HG03457 (cell line): Measurements from ENCODE around the gene LIMCH1.
"Not testable (repeated sequence)": the region's sequence is repeated elsewhere in the genome, so short reads cannot be mapped to it uniquely, and the experiment has no call there.

Experiments used
- ATAC-seq: cut with Tn5 transposase; IDR thresholded peaks from one replicate; pipeline ENCODE4 v1.9.1; 2021; ENCODE audit warnings: moderate number of reproducible peaks; ENCODE audit not compliant: unreplicated experiment

The LIMCH1 gene, protein sequence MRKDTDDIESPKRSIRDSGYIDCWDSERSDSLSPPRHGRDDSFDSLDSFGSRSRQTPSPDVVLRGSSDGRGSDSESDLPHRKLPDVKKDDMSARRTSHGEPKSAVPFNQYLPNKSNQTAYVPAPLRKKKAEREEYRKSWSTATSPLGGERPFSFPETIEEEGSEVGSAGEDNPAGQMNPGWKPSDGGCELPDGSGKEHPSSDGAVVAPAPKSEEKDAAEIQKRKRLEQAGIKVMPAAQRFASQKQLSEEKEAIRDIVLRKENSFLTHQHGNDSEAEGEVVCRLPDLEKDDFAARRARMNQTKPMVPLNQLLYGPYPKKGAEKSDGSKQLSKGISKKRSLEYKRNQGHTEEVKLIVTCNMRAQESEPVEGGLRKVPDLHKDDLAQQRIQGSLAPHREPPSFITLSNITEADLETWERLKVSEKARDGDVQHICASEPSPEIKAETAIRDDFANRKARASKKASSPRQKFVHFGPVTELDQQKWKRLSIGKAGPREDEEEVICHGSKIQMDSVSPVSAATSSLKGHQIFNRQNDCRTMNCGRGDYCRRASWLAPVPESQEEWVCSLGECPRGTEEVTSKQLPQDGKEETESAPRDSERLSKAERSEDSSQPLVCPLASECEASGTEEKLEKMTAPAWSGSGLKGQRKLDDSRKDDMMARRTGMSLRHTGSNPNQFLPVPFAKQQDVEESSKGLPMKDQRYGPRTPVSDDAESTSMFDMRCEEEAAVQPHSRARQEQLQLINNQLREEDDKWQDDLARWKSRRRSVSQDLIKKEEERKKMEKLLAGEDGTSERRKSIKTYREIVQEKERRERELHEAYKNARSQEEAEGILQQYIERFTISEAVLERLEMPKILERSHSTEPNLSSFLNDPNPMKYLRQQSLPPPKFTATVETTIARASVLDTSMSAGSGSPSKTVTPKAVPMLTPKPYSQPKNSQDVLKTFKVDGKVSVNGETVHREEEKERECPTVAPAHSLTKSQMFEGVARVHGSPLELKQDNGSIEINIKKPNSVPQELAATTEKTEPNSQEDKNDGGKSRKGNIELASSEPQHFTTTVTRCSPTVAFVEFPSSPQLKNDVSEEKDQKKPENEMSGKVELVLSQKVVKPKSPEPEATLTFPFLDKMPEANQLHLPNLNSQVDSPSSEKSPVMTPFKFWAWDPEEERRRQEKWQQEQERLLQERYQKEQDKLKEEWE (N-terminal part only)

DNA sequence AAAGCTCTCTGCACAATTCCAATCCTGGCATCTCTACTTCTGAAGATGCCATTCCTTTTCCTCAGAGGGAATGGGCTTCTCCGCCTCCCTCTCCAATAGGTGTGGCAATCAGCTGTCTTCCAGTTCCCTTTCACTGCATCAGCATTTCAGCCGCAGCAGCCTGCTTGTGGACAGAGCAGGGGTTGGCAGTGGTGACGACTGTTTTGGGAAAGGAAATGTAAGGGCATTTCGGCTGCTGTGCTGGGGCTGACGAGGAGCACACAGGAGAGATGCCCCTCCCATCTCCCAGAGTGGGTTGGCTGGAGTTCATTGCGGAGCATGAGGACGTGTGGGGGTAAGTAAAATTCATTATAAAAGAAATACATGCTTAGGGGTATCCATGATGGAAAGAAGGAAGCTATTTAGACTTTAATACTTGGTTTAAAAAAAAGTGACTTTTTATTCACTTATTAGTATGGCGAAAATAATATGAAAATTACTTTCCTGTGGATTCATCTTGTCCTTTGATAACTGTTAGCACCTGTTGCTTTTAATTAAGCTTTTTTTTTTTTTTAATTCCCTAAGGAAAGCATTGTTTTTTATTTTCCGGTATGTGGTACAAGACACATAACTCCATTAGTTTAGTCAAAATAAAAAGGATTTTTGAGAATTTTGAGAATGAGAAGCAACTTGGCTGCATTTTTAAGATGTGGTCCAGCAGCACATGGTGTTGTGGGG is at the start of gene LIMCH1:
TSS of gene LIMCH1 (plus strand) at position 141 of the 717 bp plus-strand sequence. CDS start 67,839 bp downstream, outside the sequence.
- ATAC-seq: no peak

DNA sequence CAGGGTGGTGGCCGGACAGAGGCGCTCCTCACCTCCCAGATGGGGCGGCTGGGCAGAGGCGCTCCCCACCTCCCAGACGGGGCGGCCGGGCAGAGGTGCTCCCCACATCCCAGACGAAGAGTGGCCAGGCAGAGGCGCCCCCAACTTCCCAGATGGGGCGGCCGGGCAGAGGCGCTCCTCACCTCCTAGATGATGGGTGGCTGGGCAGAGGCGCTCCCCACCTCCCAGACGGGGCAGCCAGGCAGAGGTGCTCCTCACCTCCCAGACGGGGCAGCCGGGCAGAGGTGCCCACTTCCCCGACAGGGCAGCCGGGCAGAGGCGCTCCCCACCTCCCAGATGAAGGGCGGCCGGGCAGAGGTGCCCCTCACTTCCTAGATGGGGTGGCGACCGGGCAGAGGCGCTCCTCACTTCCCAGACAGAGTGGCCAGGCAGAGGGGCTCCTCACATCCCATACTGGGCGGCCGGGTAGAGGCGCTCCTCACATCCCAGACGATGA is 46.8 kb upstream of the LIMCH1 start:
- not testable (repeated sequence) for ATAC-seq

DNA sequence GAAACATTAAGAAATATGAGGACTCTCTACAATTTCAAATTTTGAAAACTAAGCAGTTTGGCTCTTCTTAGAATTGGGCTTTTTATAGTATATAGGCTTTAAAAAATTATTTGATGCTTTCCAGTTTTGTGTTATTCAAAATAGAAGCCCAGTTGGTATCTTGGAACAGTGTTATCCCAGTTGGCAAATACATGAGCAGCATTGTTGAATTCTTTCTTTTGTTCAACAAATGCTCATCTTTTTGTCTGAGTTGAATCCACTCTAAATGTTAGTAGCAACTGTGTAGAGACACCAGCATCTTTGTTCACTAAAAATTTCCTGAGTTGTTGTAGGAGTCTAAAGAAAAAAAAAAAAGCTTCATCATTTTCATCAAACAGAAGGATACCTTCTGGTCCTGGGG is 41.0 kb upstream of the LIMCH1 start:
- ATAC-seq: no peak

DNA sequence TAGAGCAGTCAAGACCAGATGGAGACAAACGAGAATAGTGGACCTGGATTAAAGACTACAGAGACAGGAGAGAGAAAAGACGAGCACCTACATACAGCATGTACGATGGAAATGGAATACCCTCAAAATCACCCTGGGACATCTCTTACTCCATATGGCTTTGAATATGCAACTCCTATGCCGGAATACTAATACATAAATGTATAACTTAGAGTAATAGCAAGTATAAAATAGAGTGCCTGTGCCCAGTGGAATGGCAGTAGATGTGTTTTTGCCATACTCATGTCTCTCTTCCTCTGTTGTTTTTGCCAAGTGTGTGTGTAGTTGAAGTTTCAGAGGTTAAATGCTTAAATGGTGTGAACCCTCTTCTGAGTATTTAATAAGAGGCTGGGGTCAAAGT is 39.8 kb upstream of the LIMCH1 start:
- no peak for ATAC-seq

DNA sequence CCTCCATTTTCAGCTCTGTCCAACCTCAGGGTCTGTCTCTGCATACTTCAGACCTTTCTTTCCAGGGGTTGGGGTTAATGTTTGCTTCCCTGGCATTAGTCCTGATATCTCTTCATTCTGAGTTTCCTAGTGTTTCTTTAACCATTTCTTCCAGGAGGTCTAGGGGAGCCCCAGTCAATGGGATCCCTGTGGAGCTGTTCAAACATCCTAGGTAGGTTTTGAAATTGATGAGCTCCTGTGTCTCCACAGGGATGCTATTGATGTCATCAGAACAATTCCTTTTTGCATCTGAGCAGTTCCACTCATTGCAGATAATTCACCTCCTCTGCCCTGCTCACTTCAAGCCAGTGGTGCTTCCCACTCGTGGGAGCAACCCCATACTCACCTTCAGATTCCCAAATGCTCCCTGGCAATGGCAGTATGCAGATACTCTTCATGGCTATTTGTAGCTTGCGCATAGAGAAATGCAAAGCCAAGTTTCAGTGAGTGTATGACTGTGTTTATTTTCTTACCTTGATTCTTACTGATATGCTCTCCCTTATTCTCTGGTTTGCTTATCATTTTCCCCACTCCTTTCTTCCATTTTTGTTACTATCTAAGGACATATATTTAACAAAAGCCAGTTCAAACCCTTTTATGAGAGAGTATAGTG is 33.7 kb upstream of the LIMCH1 start:
- ATAC-seq: no peak

DNA sequence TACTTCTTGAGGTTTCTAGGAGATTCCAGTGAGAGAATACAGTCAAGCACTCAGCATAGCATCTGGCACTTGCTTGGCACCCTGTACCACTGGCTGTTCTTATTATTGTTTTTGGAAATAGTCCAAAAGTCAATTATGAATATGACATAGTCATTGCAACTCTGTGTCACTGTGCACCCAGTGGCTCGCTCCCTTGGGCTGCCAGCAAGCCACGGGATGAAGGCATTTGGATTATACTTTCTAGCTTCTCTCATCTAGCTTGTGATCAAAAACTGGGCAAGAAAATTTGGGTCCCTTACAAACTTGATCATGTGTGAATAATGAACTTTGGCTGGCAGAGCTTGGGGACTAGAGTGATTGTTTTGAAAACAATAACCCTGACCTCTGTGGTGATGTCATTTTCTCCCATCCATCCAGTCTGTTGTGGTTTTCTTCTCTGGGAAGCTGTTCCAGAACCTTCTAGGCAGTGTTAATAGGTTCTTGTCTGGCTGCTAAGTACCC is 32.7 kb upstream of the LIMCH1 start:
- no peak for ATAC-seq

DNA sequence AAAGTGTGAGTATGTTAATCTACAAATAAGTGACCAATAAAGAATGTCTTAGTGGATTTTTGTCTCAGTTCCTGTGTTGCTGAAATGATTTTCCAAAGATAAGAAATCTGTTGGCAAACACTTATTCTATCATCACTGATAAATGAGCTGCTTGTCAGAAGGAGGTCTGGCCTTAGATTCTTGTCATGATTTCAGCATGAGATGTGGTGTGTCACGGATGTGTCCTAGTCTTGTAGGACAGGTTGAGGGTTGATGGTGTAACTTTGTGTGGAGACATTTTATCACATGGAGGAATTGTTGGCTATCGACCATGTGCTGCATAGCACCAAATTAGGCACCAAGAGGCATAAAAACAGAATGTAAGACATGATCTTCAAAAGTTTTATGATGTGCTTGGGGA is 31.8 kb upstream of the LIMCH1 start:
- no peak for ATAC-seq

DNA sequence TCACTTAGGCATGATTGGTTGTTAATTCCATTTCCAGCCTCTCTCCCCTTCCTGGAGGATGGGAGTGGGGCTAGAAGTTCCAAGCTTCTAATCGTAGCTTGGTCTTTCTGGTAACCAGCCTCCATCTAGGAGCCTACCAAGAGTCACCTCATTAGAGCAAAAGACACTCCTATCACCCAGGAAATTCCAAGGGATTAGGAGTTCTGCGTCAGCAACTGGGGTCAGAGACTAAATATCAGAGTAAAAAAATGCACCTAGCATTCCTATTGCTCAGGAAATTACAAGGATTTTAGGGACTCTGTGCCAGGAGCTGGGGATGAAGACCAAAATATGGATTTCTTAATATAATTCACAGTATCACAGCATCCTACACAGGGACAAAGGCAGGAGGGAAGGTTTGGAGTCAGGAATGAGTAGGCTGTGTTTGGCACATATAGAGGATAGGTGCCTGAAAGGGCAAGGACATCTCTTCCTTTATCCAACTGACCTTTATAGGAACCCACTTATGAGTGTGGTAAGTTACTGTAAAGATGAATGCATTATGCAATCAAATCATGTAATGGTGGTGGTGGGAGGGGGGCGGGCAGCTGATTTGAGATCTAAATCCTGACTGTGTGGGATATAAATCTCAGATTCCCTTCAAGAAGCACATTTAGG is 30.5 kb upstream of the LIMCH1 start:
- no peak for ATAC-seq

DNA sequence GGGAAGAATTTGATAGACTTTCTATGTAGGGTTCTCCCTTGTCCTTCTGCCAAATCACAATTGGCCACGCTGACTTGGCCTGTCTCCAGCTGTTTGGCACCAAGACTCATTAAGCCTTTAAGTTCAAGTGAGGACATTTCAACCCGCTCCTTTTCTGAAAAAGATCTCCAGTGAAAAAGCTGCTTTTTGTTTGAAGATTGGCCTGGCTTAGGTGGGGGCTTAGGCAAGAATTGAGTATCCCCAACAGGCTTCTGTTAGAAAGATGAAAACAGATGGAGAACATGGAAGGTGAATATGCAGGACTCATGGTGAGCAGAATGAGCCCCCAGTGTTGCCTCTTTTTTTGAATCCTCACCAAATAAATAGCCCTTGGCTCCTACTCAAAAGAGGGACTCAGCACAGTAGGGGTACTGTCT is 28.5 kb upstream of the LIMCH1 start:
- no peak for ATAC-seq

DNA sequence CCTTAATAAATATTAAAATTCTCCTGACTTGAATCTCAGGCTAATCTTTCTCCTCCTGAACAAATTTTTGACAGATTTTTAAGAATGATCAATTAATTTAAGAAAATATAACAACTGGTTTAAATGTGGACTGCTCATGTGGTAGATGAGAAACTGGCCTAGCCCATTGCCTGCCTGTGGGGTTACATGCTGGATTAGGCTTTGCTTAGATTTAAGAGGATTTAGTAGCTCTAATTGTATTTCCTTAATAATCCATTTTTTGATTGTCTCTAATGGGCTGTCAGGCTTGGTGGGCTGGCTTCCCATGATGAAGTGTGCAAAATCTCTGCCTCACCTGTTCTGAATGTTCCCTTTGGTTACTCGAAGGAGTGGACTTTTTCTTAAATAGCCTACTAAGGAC is 27.8 kb upstream of the LIMCH1 start:
- ATAC-seq: no peak

DNA sequence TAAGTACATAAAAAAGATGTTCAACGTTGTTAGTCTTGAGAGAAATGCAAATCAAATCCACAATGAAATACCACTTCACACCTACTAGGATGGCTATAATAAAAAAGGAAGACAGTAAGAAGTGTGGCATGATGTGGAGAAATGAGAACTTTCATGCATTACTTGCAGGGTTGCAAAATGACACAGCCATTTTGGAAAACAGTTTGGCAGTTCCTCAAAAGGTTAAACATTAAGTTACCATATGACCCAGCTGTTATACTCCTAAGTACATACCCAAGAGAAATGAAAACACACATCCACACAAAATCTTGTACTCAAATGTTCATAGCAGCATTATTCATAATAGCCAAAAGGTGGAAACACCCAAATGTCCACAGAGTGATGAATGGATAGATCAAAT is 25.8 kb upstream of the LIMCH1 start:
- ATAC-seq: no peak

DNA sequence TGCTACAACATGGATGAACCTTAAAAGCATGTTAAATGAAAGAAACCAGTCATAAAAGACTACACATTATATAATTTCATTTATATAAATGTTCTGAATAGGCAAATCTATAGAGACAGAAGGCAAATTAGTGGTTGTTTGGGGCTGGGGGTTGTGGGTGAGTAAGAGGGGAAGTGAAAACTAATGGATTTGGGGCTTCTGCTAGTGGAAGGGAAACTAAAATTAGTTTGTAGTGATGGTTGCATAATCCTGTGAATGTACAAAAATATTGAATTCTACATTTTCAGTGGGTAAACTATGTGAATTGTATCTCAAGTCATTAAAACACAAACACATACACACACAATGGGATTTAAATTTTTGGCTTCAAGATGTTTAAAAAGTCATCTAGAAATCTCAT is 25.4 kb upstream of the LIMCH1 start:
- no peak for ATAC-seq

DNA sequence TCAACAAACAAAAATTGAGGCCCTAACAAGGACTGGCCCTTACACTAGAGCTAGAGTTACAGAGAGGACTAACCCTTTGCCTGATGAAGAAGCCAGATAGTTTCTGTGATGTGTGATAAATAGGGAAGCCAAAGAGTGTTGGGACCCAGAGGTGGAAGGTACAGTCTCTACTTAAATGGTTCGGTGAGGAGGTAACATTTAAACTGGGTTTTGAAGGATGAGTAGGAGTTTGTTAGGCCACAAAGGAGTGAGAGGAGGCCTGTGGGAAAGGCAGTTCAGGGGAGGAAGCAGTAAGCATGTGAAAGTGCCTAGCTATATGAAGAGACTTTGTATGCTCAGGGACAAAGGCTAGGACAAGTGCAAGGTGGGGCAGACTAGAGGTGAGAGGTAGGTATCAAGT is 23.8 kb upstream of the LIMCH1 start:
- no peak for ATAC-seq

DNA sequence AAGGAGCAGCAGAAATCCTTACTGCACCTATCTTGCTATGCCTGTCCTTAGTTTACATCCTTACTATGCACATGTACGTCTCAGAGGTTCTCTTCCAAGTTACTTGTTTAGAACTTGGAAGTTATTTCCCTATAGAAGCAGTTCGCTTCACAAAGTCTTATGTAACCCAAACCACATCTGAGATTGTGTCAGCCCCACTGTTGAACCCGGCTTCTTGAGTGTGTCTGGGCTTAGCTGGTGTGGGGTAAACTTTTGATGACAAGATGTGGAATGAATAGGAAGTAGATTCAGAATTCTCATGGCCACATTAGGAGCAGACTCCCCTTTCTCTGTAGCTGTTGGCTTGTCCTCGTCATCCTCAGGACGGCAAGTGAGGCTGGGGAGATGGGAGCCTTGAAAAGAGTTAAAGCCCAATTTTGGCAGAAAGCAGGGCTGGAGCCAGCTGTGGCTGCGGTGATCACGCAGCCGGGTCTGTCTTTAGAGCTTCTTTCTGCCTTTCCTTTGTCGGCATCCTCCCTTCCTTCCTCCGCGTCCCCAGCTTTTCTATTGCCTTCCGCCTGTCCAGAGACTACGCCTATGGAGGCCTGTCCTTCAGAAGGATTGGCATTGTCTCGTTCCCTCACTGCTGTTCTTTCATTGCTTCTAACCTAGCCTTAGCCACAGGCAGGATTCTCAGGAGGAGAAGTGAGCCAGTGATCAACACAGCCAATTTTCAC is 23.0 kb upstream of the LIMCH1 start:
- no peak for ATAC-seq

DNA sequence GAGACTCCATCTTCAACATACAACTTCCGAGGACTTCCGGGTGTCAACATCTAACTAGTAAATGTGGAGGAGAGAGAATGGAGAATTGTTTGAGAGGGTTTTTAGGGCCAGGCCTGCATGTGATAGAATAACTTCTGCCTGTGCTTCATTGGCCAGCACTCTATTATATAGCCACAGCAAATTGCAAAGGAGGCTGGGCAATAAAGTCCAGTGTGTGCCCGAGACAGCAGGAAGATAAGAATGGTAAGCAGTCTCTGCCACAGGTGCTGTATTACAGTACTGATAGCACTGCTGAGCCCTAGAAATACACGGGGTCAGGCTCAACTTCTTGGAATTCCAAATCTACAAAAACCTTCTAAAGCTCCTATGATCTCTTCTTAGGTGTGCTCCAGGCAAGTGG is 20.8 kb upstream of the LIMCH1 start:
- no peak for ATAC-seq

DNA sequence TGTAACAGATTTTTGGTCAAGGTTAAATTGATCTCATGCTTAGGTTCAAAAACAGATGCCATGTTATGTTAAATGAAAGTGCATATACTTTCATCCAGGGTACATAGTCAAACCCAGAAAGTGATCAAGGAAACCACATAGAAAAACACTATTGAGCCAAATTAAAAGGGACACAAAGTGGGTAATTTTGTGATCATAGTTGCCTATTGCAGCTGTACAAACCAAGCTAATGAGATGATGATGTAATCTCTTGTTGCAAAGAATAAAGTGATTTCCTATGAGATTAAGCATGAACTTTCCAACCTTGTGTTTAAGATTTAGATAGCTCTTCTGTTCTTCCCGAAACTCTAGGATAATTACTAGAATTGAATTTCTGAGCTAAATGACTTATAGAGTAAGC is 20.2 kb upstream of the LIMCH1 start:
- ATAC-seq: no peak

DNA sequence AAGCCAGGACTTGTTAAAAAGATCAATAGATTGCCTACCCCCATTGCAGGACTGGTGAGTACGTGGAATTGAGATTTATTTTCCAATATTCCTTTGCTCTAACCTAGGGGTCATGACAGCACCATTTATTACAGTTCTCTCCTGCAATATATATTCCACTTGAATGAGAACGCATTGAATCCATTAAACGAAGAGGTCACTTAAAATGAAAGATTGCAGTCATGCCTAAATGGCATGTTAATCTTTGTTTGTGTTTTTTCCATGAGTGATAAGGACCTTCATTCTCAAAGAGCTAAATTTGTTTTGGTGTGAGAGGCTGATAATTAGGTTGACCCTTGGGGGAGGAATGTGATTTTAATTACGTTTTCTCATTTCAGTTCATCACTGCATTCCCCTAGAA is 13.5 kb upstream of the LIMCH1 start:
- no peak for ATAC-seq

DNA sequence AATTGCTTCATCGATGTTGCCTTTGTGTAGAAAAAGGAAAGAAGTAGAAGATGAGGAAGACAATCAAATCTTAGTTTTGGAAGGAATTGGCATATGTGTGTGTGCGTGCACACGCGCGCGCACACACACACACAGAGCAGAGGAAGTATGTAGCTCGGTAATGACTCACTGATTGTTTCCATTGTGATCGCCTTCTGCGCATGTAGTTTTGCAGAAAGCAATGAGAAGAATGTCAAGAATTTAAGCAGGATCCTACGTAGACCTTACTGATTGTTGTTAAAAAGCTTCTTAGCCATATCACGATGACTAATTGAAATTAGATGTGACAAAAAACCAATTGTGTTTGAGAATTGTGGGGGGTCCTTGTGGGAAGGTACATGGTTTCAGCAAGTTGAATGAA is 12.8 kb upstream of the LIMCH1 start:
- no peak for ATAC-seq

DNA sequence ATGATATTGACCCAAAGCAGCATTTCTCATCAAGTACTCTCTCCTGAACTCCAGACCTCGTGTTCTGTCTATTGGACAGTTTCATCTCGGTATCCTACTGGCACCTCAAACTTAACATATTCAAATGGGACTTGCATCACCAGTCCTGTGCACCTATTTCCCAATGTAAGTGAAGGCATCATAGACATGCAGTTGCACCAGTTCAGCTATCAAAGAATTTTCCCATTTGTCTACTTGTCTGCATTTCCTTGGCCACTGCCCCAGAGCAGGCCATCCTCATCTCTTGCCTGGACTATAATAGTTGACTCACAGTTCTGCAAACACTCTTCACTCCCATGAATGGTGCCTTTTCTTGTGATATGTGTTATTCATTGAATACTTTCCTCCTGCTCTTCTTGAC is 11.3 kb upstream of the LIMCH1 start:
- no peak for ATAC-seq
